ENCODE data around the gene SYT12. TPM values are rescaled to one million over a fixed set of nuclear protein-coding genes. Genes with fewer than 3 reads are reported as not detected.

The SYT12 gene
- total RNA-seq, 1 experiment from 2014 or later = 4.6 TPM

DNA sequence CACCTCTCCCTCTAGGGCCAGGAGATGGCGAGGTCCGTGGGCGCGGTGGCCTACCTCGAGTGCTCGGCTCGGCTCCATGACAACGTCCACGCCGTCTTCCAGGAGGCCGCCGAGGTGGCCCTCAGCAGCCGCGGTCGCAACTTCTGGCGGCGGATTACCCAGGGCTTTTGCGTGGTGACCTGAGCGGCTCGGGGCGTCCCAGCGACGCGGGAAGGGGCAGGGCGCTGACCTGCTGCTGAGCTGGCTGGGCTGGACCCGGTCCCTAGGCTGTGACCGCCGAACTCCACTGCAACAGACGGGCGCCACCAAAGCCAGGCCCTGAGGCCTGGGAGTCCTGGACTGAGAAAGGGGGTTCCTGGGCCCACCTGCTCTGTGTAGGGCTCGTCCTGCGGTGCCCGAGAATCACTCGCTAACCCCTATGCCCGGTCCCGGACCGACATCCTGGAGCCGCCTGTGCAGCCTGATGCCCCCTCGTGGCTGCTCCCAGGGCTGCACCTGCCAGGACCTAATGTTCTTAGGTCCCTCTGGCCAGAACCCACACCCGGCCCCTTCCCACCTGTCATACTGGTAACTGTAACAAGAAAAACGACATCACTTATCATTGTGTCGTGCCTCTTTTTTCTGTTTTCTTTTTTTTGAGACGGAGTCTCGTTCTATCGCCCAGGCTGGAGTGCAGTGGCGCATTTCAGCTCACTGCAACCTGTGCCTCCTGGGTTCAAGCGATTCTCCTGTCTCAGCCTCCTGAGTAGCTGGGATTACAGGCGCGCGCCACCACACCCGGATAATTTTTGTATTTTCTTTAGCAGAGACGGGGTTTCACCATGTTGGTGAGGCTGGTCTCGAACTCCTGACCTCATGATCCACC, 48.7 kb downstream of the SYT12 start:
- no peaks in the 10 kb centered on the region for H3K36me3 Mint-ChIP-seq
- DNase-seq (ENCODE audit: low spot score) (peak; percentile 93), ATAC-seq (peak; percentile 98)
- H3K27me3 Mint-ChIP-seq (ENCODE audit: low read depth) = no peaks in the 10 kb centered on the region; the same call in 1 of the 2 replicates
- peak overlapping the region; percentile 53 for H3K4me3 Mint-ChIP-seq
- peak; percentile 64; the same call in 1 of the 2 replicates for TF ChIP-seq CREM (CRISPR knock-in tag; IDR thresholded peaks at IDR 0.05)
- TF ChIP-seq, protein P1, sequence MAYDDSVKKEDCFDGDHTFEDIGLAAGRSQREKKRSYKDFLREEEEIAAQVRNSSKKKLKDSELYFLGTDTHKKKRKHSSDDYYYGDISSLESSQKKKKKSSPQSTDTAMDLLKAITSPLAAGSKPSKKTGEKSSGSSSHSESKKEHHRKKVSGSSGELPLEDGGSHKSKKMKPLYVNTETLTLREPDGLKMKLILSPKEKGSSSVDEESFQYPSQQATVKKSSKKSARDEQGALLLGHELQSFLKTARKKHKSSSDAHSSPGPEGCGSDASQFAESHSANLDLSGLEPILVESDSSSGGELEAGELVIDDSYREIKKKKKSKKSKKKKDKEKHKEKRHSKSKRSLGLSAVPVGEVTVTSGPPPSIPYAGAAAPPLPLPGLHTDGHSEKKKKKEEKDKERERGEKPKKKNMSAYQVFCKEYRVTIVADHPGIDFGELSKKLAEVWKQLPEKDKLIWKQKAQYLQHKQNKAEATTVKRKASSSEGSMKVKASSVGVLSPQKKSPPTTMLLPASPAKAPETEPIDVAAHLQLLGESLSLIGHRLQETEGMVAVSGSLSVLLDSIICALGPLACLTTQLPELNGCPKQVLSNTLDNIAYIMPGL (CRISPR knock-in tag; IDR thresholded peaks at IDR 0.05) = peak; percentile 68; the same call in 1 of the 2 replicates
- TF ChIP-seq MXD4 (CRISPR knock-in tag; IDR thresholded peaks at IDR 0.05; ENCODE audit: borderline replicate concordance) = no peak
- TF ChIP-seq, protein P2, sequence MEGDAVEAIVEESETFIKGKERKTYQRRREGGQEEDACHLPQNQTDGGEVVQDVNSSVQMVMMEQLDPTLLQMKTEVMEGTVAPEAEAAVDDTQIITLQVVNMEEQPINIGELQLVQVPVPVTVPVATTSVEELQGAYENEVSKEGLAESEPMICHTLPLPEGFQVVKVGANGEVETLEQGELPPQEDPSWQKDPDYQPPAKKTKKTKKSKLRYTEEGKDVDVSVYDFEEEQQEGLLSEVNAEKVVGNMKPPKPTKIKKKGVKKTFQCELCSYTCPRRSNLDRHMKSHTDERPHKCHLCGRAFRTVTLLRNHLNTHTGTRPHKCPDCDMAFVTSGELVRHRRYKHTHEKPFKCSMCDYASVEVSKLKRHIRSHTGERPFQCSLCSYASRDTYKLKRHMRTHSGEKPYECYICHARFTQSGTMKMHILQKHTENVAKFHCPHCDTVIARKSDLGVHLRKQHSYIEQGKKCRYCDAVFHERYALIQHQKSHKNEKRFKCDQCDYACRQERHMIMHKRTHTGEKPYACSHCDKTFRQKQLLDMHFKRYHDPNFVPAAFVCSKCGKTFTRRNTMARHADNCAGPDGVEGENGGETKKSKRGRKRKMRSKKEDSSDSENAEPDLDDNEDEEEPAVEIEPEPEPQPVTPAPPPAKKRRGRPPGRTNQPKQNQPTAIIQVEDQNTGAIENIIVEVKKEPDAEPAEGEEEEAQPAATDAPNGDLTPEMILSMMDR (IDR thresholded peaks at IDR 0.05) = peak; percentile 90
- TF ChIP-seq, protein P3, sequence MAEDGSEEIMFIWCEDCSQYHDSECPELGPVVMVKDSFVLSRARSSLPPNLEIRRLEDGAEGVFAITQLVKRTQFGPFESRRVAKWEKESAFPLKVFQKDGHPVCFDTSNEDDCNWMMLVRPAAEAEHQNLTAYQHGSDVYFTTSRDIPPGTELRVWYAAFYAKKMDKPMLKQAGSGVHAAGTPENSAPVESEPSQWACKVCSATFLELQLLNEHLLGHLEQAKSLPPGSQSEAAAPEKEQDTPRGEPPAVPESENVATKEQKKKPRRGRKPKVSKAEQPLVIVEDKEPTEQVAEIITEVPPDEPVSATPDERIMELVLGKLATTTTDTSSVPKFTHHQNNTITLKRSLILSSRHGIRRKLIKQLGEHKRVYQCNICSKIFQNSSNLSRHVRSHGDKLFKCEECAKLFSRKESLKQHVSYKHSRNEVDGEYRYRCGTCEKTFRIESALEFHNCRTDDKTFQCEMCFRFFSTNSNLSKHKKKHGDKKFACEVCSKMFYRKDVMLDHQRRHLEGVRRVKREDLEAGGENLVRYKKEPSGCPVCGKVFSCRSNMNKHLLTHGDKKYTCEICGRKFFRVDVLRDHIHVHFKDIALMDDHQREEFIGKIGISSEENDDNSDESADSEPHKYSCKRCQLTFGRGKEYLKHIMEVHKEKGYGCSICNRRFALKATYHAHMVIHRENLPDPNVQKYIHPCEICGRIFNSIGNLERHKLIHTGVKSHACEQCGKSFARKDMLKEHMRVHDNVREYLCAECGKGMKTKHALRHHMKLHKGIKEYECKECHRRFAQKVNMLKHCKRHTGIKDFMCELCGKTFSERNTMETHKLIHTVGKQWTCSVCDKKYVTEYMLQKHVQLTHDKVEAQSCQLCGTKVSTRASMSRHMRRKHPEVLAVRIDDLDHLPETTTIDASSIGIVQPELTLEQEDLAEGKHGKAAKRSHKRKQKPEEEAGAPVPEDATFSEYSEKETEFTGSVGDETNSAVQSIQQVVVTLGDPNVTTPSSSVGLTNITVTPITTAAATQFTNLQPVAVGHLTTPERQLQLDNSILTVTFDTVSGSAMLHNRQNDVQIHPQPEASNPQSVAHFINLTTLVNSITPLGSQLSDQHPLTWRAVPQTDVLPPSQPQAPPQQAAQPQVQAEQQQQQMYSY (CRISPR knock-in tag; IDR thresholded peaks at IDR 0.05) = no peak
- 0 out of 2 replicates have a peak, but pooled peaks have one; percentile 12 for TF ChIP-seq ETV6 (CRISPR knock-in tag; IDR thresholded peaks at IDR 0.05)
- ChIA-PET CTCF (interaction anchor here (0.6 to 7.8 kb wide), 8 partner anchors 10 to 310 kb away, joined by 3 to 82 read pairs (median 4); partner anchors contain the start of genes RHOD and SYT12), POLR2A (no interaction called here)
- no peaks in the 10 kb centered on the region for H3K9me3 Mint-ChIP-seq
- no peak overlapping the region for H3K27ac Mint-ChIP-seq
- peaks cover 8% of the 10 kb centered on the region; the same call in 1 of the 2 replicates for H3K4me1 Mint-ChIP-seq

DNA sequence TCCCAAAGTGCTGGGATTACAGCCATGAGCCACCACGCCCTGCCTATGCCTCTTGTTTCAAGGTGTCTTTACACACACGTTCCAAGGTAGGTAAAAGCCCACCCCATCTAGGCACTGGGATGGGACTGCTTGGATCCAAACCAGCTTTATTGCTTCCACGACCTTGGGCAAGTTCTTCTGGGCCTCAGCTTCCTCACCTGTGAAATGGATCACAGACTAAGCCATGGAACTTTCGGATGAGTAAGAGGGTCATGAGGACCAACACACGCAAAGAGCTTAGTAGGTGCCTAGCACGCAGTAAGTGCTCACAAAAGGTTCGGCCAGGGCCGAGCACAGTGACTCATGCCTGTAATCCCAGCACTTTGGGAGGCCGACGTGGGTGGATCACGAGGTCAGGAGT, 49.4 kb downstream of the SYT12 start:
- ChIA-PET POLR2A (interaction anchor here (0.6 to 1.4 kb wide), 2 partner anchors 17 to 47 kb away, joined by 3 to 5 read pairs; partner anchors contain the start of gene KDM2A), CTCF (interaction anchor here (0.6 to 7.8 kb wide), 8 partner anchors 10 to 329 kb away, joined by 3 to 82 read pairs (median 6); partner anchors contain the start of genes KDM2A, PPP1CA and RHOD)
- Mint-ChIP-seq H3K4me3 (no peak overlapping the region), H3K27me3 (ENCODE audit: low read depth) (no peaks in the 10 kb centered on the region; the same call in 1 of the 2 replicates), H3K36me3 (no peaks in the 10 kb centered on the region), H3K27ac (no peak overlapping the region), H3K9me3 (no peaks in the 10 kb centered on the region), H3K4me1 (peaks cover 9% of the 10 kb centered on the region)
- DNase-seq (ENCODE audit: low spot score) (no peak), ATAC-seq (no peak)
- TF ChIP-seq FOXP1 (CRISPR knock-in tag; IDR thresholded peaks at IDR 0.05; ENCODE audit: borderline replicate concordance) (no peak), ZNF416 (CRISPR knock-in tag; IDR thresholded peaks at IDR 0.05) (no peak), ESRRA (CRISPR knock-in tag; IDR thresholded peaks at IDR 0.05; ENCODE audit: borderline replicate concordance) (no peak), RORB (CRISPR knock-in tag; IDR thresholded peaks at IDR 0.05) (no peak), TEAD1 (CRISPR knock-in tag; IDR thresholded peaks at IDR 0.05) (no peak), MXD4 (CRISPR knock-in tag; IDR thresholded peaks at IDR 0.05; ENCODE audit: borderline replicate concordance) (no peak), ETV6 (CRISPR knock-in tag; IDR thresholded peaks at IDR 0.05) (no peak)
- TF ChIP-seq, protein P4, sequence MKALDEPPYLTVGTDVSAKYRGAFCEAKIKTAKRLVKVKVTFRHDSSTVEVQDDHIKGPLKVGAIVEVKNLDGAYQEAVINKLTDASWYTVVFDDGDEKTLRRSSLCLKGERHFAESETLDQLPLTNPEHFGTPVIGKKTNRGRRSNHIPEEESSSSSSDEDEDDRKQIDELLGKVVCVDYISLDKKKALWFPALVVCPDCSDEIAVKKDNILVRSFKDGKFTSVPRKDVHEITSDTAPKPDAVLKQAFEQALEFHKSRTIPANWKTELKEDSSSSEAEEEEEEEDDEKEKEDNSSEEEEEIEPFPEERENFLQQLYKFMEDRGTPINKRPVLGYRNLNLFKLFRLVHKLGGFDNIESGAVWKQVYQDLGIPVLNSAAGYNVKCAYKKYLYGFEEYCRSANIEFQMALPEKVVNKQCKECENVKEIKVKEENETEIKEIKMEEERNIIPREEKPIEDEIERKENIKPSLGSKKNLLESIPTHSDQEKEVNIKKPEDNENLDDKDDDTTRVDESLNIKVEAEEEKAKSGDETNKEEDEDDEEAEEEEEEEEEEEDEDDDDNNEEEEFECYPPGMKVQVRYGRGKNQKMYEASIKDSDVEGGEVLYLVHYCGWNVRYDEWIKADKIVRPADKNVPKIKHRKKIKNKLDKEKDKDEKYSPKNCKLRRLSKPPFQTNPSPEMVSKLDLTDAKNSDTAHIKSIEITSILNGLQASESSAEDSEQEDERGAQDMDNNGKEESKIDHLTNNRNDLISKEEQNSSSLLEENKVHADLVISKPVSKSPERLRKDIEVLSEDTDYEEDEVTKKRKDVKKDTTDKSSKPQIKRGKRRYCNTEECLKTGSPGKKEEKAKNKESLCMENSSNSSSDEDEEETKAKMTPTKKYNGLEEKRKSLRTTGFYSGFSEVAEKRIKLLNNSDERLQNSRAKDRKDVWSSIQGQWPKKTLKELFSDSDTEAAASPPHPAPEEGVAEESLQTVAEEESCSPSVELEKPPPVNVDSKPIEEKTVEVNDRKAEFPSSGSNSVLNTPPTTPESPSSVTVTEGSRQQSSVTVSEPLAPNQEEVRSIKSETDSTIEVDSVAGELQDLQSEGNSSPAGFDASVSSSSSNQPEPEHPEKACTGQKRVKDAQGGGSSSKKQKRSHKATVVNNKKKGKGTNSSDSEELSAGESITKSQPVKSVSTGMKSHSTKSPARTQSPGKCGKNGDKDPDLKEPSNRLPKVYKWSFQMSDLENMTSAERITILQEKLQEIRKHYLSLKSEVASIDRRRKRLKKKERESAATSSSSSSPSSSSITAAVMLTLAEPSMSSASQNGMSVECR (CRISPR knock-in tag; IDR thresholded peaks at IDR 0.05; ENCODE audit: borderline replicate concordance) = no peak
- TF ChIP-seq, protein P5, sequence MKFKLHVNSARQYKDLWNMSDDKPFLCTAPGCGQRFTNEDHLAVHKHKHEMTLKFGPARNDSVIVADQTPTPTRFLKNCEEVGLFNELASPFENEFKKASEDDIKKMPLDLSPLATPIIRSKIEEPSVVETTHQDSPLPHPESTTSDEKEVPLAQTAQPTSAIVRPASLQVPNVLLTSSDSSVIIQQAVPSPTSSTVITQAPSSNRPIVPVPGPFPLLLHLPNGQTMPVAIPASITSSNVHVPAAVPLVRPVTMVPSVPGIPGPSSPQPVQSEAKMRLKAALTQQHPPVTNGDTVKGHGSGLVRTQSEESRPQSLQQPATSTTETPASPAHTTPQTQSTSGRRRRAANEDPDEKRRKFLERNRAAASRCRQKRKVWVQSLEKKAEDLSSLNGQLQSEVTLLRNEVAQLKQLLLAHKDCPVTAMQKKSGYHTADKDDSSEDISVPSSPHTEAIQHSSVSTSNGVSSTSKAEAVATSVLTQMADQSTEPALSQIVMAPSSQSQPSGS (CRISPR knock-in tag; IDR thresholded peaks at IDR 0.05; ENCODE audit: borderline replicate concordance, low read depth) = no peak
- TF ChIP-seq, protein P6, sequence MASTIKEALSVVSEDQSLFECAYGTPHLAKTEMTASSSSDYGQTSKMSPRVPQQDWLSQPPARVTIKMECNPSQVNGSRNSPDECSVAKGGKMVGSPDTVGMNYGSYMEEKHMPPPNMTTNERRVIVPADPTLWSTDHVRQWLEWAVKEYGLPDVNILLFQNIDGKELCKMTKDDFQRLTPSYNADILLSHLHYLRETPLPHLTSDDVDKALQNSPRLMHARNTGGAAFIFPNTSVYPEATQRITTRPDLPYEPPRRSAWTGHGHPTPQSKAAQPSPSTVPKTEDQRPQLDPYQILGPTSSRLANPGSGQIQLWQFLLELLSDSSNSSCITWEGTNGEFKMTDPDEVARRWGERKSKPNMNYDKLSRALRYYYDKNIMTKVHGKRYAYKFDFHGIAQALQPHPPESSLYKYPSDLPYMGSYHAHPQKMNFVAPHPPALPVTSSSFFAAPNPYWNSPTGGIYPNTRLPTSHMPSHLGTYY (CRISPR knock-in tag; IDR thresholded peaks at IDR 0.05) = no peak

All from WTC11 (cell line).